GM12878 (cell line): ENCODE measurements around the gene HMGN4. TPM values are rescaled to one million over a fixed set of nuclear protein-coding genes. Genes with fewer than 3 reads are reported as not detected.
A peak's percentile ranks its signal among the peaks of the same experiment; 100 is the strongest.

ENCODE experiments used
- GABPA ChIP-seq: IDR thresholded peaks from 2 replicates; pipeline ENCODE4 v1.6.1; 2014; ENCODE audit warnings: antibody characterized with exemption, low read depth, mild to moderate bottlenecking, inconsistent platforms
- IKZF2 ChIP-seq, 2 experiments: fragments of 450-650 bp; IDR thresholded peaks; 2 replicates each; pipeline ENCODE4 v1.6.1; 2017; ENCODE audit warnings: mild to moderate bottlenecking in 2 of 2, moderate library complexity in 2 of 2
- NR2F1 ChIP-seq: fragments of 450-650 bp; conservative IDR thresholded peaks from 2 replicates; pipeline ENCODE4 v1.6.1; 2017; ENCODE audit warnings: mild to moderate bottlenecking
- NRF1 ChIP-seq: conservative IDR thresholded peaks from 2 replicates; pipeline ENCODE4 v1.6.1; 2011; ENCODE audit warnings: mild to moderate bottlenecking, low read depth, low read length, improper control_type of control experiment
- POLR2AphosphoS5 ChIP-seq: IDR thresholded peaks from 2 replicates; pipeline ENCODE4 v1.6.1; 2011; ENCODE audit warnings: mild to moderate bottlenecking, low read length, inconsistent platforms
- RBBP5 ChIP-seq: fragments of 200-600 bp; sonication (generic); conservative IDR thresholded peaks from 2 replicates; pipeline ENCODE4 v1.6.1; 2016
- TARDBP ChIP-seq: IDR thresholded peaks from 2 replicates; pipeline ENCODE4 v1.6.1; 2016; ENCODE audit warnings: borderline replicate concordance
- TCF7 ChIP-seq: IDR thresholded peaks from 2 replicates; pipeline ENCODE4 v1.6.1; 2014; ENCODE audit warnings: antibody characterized with exemption, borderline replicate concordance
- ZNF24 ChIP-seq: fragments of 450-650 bp; IDR thresholded peaks from 2 replicates; pipeline ENCODE4 v1.6.1; 2017; ENCODE audit warnings: antibody characterized with exemption, mild to moderate bottlenecking
- polyA plus RNA-seq, 11 experiments: library from polyadenylated mRNA; depleted of rRNA in 4 of 11; unstranded in 6 of 11; stranded (reverse) in 5 of 11; fragments of >200 nt; fragmentation: Nextera tagmentation in 4 of 11; fragmentation: Illumina TruSeq in 1 of 11; extraction: Ambion mirVana in 4 of 11; extraction: Trizol in 1 of 11; gene quantifications; 1 replicate in 1 of 11; 2 replicates in 10 of 11; pipeline versions ENCODE4 v1.2.1 to v1.2.3, GENCODE V29; 2011 to 2016; ENCODE audit warnings: inconsistent platforms in 2 of 11, missing spikeins in 2 of 11, low read depth in 1 of 11
- total RNA-seq, 4 experiments: library from RNA; depleted of rRNA in 3 of 4; stranded (reverse); fragments of >200 nt in 3 of 4; fragmentation: Illumina TruSeq in 1 of 4; extraction: Trizol in 1 of 4; gene quantifications; 2 replicates each; pipeline versions ENCODE4 v1.2.1 to v1.2.3, GENCODE V29; 2013 to 2021
- TF ChIP-seq, protein P1 (sequence below), 3 experiments: IDR thresholded peaks in 2 of 3; conservative IDR thresholded peaks in 1 of 3; 2 replicates each; pipeline ENCODE4 v1.5.1; 2011; ENCODE audit warnings: low read depth in 3 of 3, low read length in 3 of 3, mild to moderate bottlenecking in 3 of 3, control low read depth in 2 of 3, moderate library complexity in 2 of 3, inconsistent platforms in 1 of 3, mixed read lengths in 1 of 3; ENCODE audit not compliant: control insufficient read depth in 2 of 3, insufficient read depth in 1 of 3; ENCODE audit errors: extremely low read depth in 1 of 3

HMGN4 gene
- total and polyA plus RNA-seq, 10 of the 15 experiments (the other 5 are each of a cell fraction or from before 2014, with no cell fraction given), result 26.7 to 99.1 (median 76.7) TPM

GRCh38 chr6:26537846-26538571, at the start of gene HMGN4 (continued):
- TF ChIP-seq, protein P1, sequence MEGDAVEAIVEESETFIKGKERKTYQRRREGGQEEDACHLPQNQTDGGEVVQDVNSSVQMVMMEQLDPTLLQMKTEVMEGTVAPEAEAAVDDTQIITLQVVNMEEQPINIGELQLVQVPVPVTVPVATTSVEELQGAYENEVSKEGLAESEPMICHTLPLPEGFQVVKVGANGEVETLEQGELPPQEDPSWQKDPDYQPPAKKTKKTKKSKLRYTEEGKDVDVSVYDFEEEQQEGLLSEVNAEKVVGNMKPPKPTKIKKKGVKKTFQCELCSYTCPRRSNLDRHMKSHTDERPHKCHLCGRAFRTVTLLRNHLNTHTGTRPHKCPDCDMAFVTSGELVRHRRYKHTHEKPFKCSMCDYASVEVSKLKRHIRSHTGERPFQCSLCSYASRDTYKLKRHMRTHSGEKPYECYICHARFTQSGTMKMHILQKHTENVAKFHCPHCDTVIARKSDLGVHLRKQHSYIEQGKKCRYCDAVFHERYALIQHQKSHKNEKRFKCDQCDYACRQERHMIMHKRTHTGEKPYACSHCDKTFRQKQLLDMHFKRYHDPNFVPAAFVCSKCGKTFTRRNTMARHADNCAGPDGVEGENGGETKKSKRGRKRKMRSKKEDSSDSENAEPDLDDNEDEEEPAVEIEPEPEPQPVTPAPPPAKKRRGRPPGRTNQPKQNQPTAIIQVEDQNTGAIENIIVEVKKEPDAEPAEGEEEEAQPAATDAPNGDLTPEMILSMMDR (IDR thresholded peaks at IDR 0.05 in 2 of 3, conservative IDR thresholded peaks at IDR 0.05 in 1 of 3; ENCODE audit: control insufficient read depth in 2 of 3, extremely low read depth in 1 of 3, insufficient read depth in 1 of 3, low read depth in 3 of 3, low read length in 3 of 3), result 0 out of 6 replicates have a peak, but pooled peaks of 1 of the 3 experiments have one; percentile 8
- TF ChIP-seq NRF1 (peak; percentile 45), TARDBP (peak; percentile 90), IKZF2 (IDR thresholded peaks at IDR 0.05) (peak; percentile 69 to 77), ZNF24 (peak; percentile 99), POLR2AphosphoS5 (peak; percentile 79), GABPA (peak; percentile 85), NR2F1 (peak; percentile 12; the same call in 1 of the 2 replicates), TCF7 (0 out of 2 replicates have a peak, but pooled peaks have one; percentile 50), RBBP5 (peak; percentile 44; the same call in 1 of the 2 replicates)
